Endothelial cell of umbilical vein (primary cell): ENCODE measurements around the gene MEIG1. TPM values are rescaled to one million over a fixed set of nuclear protein-coding genes. Genes with fewer than 3 reads are reported as not detected.
A peak's percentile ranks its signal among the peaks of the same experiment; 100 is the strongest.
"Not testable (repeated sequence)": the region's sequence is repeated elsewhere in the genome, so short reads cannot be mapped to it uniquely, and the experiment has no call there.

ENCODE experiments used
- BruUV-seq: library from RNA; stranded (reverse); fragments of 400-500 nt; replicated peaks from 2 replicates; lab custom pipeline; 2021; lab: Mats Ljungman, UMichigan
- CTCF ChIA-PET: fragments of 300-600, 350-600 bp; sonication (Branson Sonifier 250); formaldehyde crosslinking; loops from one replicate; lab custom pipeline; 2021; ENCODE audit warnings: antibody characterized with exemption, inconsistent platforms; lab: Charles Lee
- POLR2A ChIA-PET: fragments of 300-600, 350-600 bp; sonication (Branson Sonifier 250); formaldehyde crosslinking; loops from one replicate; lab custom pipeline; 2021; ENCODE audit warnings: antibody characterized with exemption, inconsistent platforms; lab: Charles Lee
- DNase-seq: peaks from one replicate; pipeline ENCODE4 v3.0.0-alpha.2; 2011; ENCODE audit warnings: low read depth, low spot score
- FAIRE-seq: peaks from 2 replicates; lab custom pipeline; 2011; peaks lifted over from hg19 to GRCh38; lab: Jason Lieb, UNC
- H2AFZ ChIP-seq: 2 replicates; pipeline ENCODE4 v1.6.0; 2012; ENCODE audit warnings: low read depth, low read length, control low read depth, inconsistent platforms
- H3K27ac ChIP-seq: 2 replicates; pipeline ENCODE4 v1.5.1; 2011; ENCODE audit warnings: low read depth, mild to moderate bottlenecking, control low read depth, low read length, moderate library complexity; ENCODE audit not compliant: insufficient read depth
- H3K27me3 ChIP-seq, 2 experiments: 2 replicates each; pipeline versions ENCODE4 v1.6.0 to v1.6.1; 2011; ENCODE audit warnings: low read length in 2 of 2, mixed read lengths in 1 of 2; ENCODE audit not compliant: control insufficient read depth in 2 of 2, insufficient read depth in 2 of 2
- H3K36me3 ChIP-seq, 2 experiments: 2 replicates in 1 of 2; 3 replicates in 1 of 2; pipeline ENCODE4 v1.5.1; 2011; ENCODE audit warnings: low read length in 2 of 2, mild to moderate bottlenecking in 1 of 2, moderate library complexity in 1 of 2; ENCODE audit not compliant: control insufficient read depth in 2 of 2, insufficient read depth in 2 of 2; ENCODE audit errors: extremely low read depth in 1 of 2
- H3K4me1 ChIP-seq: 3 replicates; pipeline ENCODE4 v1.5.1; 2011; ENCODE audit warnings: mild to moderate bottlenecking, low read length; ENCODE audit not compliant: control insufficient read depth, insufficient read depth; ENCODE audit errors: extremely low read depth
- H3K4me2 ChIP-seq: 2 replicates; pipeline ENCODE4 v1.6.1; 2011; ENCODE audit warnings: low read length, control low read depth, mixed read lengths; ENCODE audit not compliant: insufficient read depth
- H3K4me3 ChIP-seq, 3 experiments: fragments of 200-600 bp in 1 of 3; sonication (generic), shearing (Covaris generic) in 1 of 3; replicated peaks in 1 of 3; 2 replicates each; pipeline ENCODE4 v1.5.1; 2011 to 2016; ENCODE audit warnings: control low read depth in 3 of 3, low read length in 3 of 3, mild to moderate bottlenecking in 2 of 3, inconsistent platforms in 1 of 3, low read depth in 1 of 3, moderate library complexity in 1 of 3; ENCODE audit not compliant: insufficient read depth in 1 of 3
- H3K79me2 ChIP-seq: 2 replicates; pipeline ENCODE4 v1.6.0; 2012; ENCODE audit warnings: low read length, inconsistent platforms; ENCODE audit not compliant: control insufficient read depth, insufficient read depth
- H3K9ac ChIP-seq: replicated peaks from 2 replicates; pipeline ENCODE3; 2011; ENCODE audit warnings: low read length, control low read depth; ENCODE audit not compliant: insufficient read depth; ENCODE audit errors: extremely low read depth
- H3K9me1 ChIP-seq: replicated peaks from 3 replicates; pipeline ENCODE4 v1.6.0; 2011; ENCODE audit warnings: mild to moderate bottlenecking, low read length; ENCODE audit not compliant: control insufficient read depth, insufficient read depth; ENCODE audit errors: extremely low read depth
- H3K9me3 ChIP-seq: replicated peaks from 2 replicates; pipeline ENCODE4 v1.5.1; 2012; ENCODE audit warnings: low read length, inconsistent platforms; ENCODE audit not compliant: control insufficient read depth, insufficient read depth
- H4K20me1 ChIP-seq: replicated peaks from 2 replicates; pipeline ENCODE3; 2011; ENCODE audit warnings: mild to moderate bottlenecking, low read length; ENCODE audit not compliant: control insufficient read depth, insufficient read depth; ENCODE audit errors: extremely low read depth
- CTCF ChIP-seq, 2 donors: IDR thresholded peaks; 1 replicate in 1 of 2; 2 replicates in 1 of 2; pipeline ENCODE4 v1.5.1; 2011; ENCODE audit warnings: low read length in 2 of 2, mild to moderate bottlenecking in 2 of 2, moderate library complexity in 2 of 2, control low read depth in 1 of 2, inconsistent platforms in 1 of 2, low read depth in 1 of 2; ENCODE audit not compliant: insufficient read depth in 1 of 2; ENCODE audit errors: extremely low read depth in 1 of 2
- GATA2 ChIP-seq: IDR thresholded peaks from 2 replicates; pipeline ENCODE4 v1.7.0; 2011; ENCODE audit warnings: low read depth, mild to moderate bottlenecking, moderate library complexity, mixed read lengths, low read length; ENCODE audit not compliant: insufficient read length, insufficient read depth
- dilution Hi-C: fragments of 300-500 bp; cut with MboI; formaldehyde crosslinking; loops from one replicate; pipeline ENCODE4 v1.15.0; 2019; ENCODE audit warnings: low sequenced_read_pairs; ENCODE audit not compliant: extremely low pct_ligation_motif_present
- intact Hi-C: fragments of 100-400 bp; cut with micrococcal nuclease; formaldehyde crosslinking; loops from one replicate; pipeline ENCODE4 v1.10.0; 2022
- polyA plus RNA-seq, 4 experiments: library from polyadenylated mRNA; depleted of rRNA in 3 of 4; stranded (reverse) in 3 of 4; unstranded in 1 of 4; fragments of >200 nt; gene quantifications; 2 replicates each; pipeline versions ENCODE4 v1.2.1 to v1.2.3, GENCODE V29; 2011 to 2012; ENCODE audit warnings: missing spikeins in 1 of 4
- total RNA-seq: library from RNA; stranded (reverse); gene quantifications from 2 replicates; pipeline ENCODE4 v1.2.3, GENCODE V29; 2021

Gene MEIG1
- total and polyA plus RNA-seq, 2 donors (not counting 3 experiments of a cell fraction or from before 2014, with no cell fraction given), result 0.23 TPM; not detected in 1

GRCh38 chr10:14971867-14972448 lies 12.8 kb downstream of the MEIG1 start:
- Histone ChIP-seq H3K4me2 (no peak overlapping the region), H3K4me3 (no peak overlapping the region), H3K27ac (no peak overlapping the region), H4K20me1 (no peaks in the 10 kb centered on the region), H3K27me3 (no peaks in the 10 kb centered on the region), H3K4me1 (no peaks in the 10 kb centered on the region), H3K9me3 (no peaks in the 10 kb centered on the region), H3K9ac (no peak overlapping the region), H3K79me2 (no peaks in the 10 kb centered on the region), H3K36me3 (no peaks in the 10 kb centered on the region), H2AFZ (no peak overlapping the region), H3K9me1 (no peaks in the 10 kb centered on the region)
- peak; percentile 33 for DNase-seq
- peak; percentile 72 for FAIRE-seq
- intact Hi-C loops, result loop anchor here (1.0 to 5.0 kb wide), 2 partner anchors 435 to 473 kb away; no protein-coding TSS in a partner anchor
- CTCF ChIA-PET, result interaction anchor here (0.7 to 1.8 kb wide), 13 partner anchors 9 to 775 kb away, joined by 3 to 21 read pairs (median 6); partner anchors contain the start of genes CDNF, DCLRE1C, HSPA14 and MEIG1
- TF ChIP-seq CTCF (IDR thresholded peaks at IDR 0.05; ENCODE audit: extremely low read depth in 1 of 2, insufficient read depth in 1 of 2, low read depth in 1 of 2, low read length in 2 of 2) (peak; percentile 44 to 70), GATA2 (no peak)
- POLR2A ChIA-PET, result no interaction called here
- dilution Hi-C loops, result no loop called here
- BruUV-seq, result no TSS peak

- H3K4me3 ChIP-seq, H3K27me3 ChIP-seq, DNase-seq, H3K36me3 ChIP-seq, H3K79me2 ChIP-seq, H3K4me1 ChIP-seq, H4K20me1 ChIP-seq, H3K9ac ChIP-seq, H3K27ac ChIP-seq, BruUV-seq, H3K9me3 ChIP-seq, H3K4me2 ChIP-seq, FAIRE-seq, H3K9me1 ChIP-seq, dilution Hi-C loops, H2AFZ ChIP-seq, CTCF ChIA-PET, POLR2A ChIA-PET: not testable (repeated sequence)
- intact Hi-C loops, result loop anchor here (5.0 kb wide), 1 partner anchor 437 kb away; no protein-coding TSS in a partner anchor
Measured at GRCh38 chr10:14974153-14974998, 15.2 kb downstream of the MEIG1 start.
